Right renal pelvis (tissue), 4 donors: ENCODE measurements around the gene TMEM250. TPM values are rescaled to one million over a fixed set of nuclear protein-coding genes. Genes with fewer than 3 reads are reported as not detected.

Experiments used
- DNase-seq, 4 donors: peaks; one replicate each; pipeline ENCODE4 v3.0.0-alpha.2; 2013; ENCODE audit warnings: low read depth in 4 of 4, low spot score in 3 of 4, missing footprints in 1 of 4
- polyA plus RNA-seq, 4 donors: library from polyadenylated mRNA; unstranded; fragments of 120-200 nt; gene quantifications; one replicate each; pipeline ENCODE4 v1.2.1, GENCODE V29; 2013; ENCODE audit not compliant: insufficient read length in 4 of 4

The TMEM250 gene
- polyA plus RNA-seq, 4 donors: 16.7 to 23.5 (median 18.3) TPM

- no peak for DNase-seq
Measured at GRCh38 chr9:136147890-136148714, 29.4 kb upstream of the TMEM250 start.

- no peak for DNase-seq
Measured at GRCh38 chr9:136147038-136147889, 28.6 kb upstream of the TMEM250 start.

DNA sequence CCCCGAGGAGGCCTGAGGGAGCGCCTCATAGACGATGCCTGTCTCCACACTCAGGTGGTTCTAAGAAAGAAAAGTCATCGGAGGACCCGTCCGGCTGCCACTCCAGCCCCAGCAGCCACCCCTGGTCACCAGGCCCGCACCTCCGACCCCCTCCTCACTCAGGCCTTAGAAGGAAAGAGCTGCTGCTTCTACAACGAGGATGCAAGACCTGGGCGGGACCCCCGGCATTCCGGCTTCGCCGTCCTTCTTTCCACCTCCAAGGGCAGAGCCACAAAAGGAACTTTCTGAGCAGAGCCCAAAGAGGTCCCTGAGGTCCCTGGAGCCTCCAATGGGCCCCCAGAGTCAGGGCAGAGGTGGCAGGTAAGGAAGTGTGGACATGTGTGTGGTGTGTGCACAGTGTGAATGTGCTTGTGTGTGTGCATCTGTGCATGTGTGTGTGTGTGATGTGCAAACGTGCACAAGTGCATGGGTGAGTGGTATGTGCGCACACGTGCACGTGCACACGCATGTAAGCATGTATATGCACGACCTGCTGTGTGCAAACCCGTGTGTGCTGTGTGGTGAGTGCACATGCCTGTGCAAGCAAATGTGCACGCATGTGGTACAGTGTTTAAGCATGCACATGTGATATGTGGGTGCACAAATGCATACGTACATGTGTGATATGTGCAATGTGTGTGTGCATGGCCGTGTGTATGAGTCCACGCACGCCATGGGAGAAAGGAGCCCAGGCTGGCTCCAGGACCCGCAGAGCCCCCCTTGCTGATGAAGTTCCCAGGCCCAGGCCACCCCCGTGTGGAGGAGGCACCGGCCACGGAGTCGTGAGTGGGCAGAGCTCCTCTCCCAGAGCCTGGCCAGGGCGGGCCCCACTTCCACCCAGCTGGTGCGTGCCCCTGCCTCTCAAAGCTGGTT lies 27.7 kb upstream of the TMEM250 start:
- DNase-seq: no peak

DNA sequence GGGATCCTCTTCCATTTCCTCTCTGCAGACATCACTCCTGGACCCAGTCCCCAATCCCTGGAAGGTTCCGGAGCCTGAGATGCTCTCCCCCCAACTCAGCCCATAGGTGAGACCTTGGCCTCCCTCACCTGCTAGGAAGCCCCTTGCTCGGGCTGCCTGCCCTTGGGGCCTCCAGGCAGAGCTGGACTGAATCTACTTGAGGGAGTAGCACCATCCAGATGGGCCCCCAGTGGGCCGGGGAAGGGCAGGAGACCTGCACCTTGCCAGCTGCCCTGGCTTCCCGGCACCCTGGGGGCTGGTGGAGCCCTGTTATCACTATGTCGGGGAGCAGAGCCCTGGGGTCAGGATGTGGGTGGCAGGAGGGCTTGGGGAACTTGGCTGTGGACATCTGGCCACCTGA lies 26.9 kb upstream of the TMEM250 start:
- no peak for DNase-seq

GRCh38 chr9:136144450-136144849 lies 25.8 kb upstream of the TMEM250 start:
- DNase-seq: no peak

DNA sequence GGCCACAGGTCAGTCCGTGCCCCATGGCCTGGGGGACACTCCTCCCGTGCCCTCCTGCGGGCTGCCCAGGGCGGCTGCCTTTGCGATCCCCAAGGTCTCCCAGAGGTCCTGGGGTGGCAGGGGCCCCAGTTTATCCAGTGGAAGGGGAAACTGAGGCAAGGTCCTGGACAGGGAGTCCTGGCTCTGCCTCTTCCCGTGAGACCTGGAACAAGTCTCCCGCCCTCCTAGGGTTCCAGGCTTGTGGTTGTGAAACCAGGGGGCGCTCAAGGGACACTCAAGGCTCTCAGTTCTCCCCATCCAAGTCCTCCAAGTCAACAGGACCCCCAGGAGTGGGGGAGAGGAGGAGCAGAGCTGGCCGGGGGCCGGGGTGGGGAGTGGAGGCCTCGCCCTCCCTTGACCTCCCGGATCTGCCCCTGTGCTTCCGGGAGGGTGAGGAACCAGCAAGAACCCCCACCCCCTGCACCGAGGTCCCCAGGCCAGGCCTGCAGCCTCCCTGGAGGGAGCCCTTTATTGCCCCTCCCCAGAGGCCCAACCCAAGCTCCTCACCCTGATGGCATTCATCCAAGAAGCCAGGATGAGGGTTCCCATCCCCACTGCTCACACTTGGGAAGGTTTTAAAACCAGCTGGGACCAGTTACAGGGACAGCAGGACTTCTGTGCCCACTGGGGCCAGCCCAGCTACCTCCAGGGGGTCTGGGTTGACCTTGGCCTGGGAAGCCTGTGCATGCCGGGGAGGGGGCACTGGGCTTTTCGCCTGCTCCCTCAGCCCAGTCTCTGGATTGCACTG lies 24.7 kb upstream of the TMEM250 start:
- no peak for DNase-seq

DNA sequence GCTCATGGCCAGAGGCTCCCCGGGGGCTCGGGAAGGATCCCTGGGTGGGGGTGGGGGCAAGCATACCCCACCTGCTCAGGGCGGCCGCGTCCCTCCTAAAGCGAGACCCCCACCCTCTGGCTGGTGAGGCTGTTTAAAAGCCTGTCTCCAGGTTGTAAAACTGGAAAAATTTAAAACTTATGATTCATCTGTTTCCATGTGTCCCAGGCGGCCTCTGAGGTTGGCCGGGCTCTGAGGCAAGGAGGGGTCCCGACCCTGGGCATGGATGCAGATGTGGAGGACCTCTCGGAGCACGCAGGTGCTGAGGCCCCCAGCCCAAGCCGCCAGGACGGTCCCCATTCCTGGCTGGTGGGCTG lies 24.2 kb upstream of the TMEM250 start:
- DNase-seq: no peak

DNA sequence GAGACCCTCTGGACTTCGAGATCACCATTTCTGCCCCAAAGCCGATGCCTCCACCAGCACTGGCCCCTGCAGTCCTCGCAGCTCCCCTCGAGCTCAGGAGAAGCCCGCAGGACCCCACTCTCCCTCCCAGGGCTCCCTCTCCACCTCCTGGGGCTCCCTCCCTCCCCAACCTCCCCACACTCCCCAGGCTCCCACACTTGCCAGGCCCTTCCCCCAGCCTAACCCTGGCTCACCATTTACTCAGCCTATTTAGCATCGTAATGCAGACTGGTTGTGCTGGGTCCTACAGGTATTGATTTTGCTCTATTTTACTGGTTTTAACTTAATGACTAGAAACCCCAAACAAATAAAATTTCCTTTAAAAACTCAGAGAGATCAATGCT lies 23.7 kb upstream of the TMEM250 start:
- DNase-seq: no peak

GRCh38 chr9:136141682-136142413 lies 23.2 kb upstream of the TMEM250 start:
- DNase-seq: no peak

- no peak for DNase-seq
Measured at GRCh38 chr9:136140966-136141365, 22.3 kb upstream of the TMEM250 start.

GRCh38 chr9:136140046-136140445 lies 21.4 kb upstream of the TMEM250 start:
- no peak for DNase-seq

GRCh38 chr9:136138566-136138965 lies 19.9 kb upstream of the TMEM250 start:
- no peak for DNase-seq

- DNase-seq: no peak
Measured at GRCh38 chr9:136137321-136138265, 18.9 kb upstream of the TMEM250 start.

DNA sequence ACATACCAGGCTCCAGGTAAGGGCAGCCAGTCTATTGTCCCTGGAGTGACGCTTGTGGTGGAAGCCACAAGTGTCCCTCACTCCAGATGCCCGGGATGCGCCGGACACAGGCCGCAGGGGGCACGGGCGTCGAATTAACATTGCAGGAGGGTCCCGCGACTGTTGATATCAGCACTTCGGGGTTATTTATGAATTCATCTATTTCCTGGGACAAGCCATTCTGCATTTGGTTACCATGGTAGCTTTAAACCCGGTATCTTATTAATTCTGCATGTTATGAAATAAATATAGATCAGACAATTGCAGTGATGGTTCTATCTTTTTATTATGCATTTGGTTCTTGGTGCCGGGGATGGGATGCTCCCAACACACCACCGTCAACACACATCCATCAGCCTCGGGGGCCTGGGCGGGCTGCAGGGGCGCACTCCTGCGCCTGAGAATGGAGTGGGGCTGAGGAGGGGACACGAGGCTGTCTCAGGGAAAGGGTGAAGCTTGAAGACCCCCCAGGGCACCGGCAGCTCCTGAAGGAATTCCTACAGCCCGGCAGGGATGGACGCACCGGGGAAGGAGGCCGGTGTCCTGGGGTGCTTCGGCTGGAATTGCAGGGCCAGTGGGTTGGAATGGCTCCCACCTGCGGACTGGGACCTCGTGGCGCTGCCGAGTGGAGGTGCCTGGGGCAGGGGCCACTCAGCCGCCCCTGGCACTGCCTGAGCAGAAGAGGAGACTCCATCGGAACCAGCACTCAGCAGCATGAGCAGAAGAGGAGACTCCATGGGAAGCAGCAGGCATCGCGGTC lies 17.7 kb upstream of the TMEM250 start:
- no peak for DNase-seq

- DNase-seq: no peak
Measured at GRCh38 chr9:136135326-136136126, 16.9 kb upstream of the TMEM250 start.

DNA sequence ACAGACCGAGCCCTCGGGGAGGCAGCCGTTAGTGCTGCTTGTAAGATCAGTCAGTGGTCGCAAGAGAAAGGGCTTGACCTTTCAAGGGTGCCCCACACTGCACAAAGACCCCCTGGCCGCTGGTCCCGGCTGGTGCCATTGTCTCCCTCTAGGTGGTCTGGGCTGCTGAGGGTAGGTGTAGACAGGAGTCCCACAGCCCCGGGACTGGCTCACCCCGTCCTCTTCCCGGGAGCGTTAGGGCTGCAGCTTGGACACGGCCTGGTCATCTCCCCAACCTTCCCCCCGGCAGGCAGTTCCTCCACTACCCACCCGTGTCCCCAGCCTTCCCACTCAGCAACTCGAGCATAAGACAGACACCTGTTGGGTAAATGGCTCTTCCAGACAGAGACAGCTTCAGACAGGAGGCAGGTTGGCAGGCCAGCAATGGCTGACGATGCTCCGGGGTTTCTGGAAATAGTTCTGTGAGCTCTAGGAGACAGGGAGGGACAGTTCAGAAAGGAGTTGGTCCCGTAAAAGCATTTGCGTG lies 15.3 kb upstream of the TMEM250 start:
- no peak for DNase-seq
